ENCODE results near the gene DMRT1.

DNA sequence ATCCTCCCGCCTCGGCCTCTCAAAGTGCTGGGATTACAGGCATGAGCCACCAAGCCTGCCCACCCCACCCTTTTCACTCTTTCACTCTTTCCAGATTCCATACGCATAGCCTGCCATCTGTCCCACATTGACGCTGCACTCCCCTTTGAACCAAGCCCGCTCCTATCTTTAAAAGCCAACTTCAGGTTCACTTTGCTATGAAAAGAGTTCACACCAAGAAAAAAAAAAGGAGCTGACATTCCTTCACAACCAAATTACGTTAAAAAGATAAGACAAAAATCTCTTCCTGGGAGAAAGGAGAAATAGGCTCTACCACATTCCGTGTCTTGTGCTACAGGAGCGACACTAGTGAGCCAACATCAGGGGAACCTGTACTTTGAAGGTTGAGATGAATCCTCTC lies 41.5 kb downstream of the DMRT1 start:
- TF ChIP-seq CTCF (IDR thresholded peaks at IDR 0.05; ENCODE audit: low read depth, low read length) (no peak), POLR2A (IDR thresholded peaks at IDR 0.05; ENCODE audit: extremely low read depth, insufficient read length) (no peak)
- TF ChIP-seq, protein P1, sequence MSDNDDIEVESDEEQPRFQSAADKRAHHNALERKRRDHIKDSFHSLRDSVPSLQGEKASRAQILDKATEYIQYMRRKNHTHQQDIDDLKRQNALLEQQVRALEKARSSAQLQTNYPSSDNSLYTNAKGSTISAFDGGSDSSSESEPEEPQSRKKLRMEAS (IDR thresholded peaks at IDR 0.05; ENCODE audit: low read depth, low read length) = no peak
